ENCODE data around the gene SNAP47.

Gene SNAP47

DNA sequence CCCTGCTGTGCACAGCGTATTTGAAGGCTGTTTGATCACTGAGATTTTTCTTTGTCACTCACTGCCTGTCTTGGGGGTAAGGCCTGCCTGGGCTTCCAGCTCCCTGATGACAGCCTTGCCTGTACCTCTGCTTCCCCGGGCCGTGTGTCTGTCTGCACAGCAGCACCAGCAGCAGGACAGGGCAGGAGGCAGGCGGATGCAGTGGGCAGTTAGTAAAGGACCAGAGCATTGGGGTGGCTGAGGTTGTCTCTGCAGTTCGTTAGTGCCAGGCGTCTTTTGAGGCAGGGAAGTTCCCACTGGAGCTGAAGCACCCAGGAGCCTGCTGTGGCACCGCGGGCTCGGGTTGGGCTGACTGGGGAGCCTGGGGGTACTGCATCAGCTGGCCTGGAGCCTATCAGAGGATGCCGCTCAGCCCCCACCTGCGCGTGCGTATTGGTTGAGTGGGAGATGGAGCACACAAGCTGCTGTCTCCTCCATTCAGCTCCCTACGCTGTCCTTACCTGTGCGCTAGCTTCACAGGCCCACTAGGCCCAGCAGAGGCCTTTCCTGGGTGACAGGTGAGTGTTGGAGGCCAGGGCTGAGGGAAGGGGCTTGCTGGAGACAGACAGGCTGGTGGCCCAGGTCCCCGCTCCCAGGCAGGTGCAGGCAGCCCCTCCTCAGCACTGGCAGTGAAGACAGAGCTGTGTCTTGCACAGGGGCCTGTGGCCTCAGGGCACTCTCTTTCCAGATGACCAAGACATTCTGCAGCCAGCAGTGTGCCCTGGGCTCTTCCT, 28.2 kb downstream of the SNAP47 start:
- WGBS, 2 experiments (ENCODE audit: insufficient coverage in 2 of 2), result 95 to 97% methylated on average over 15 to 16 of the region's 16 CpGs
- Histone ChIP-seq H3K4me3 (ENCODE audit: extremely low read depth, insufficient read depth, low read length, poor library complexity, severe bottlenecking) (no peak overlapping the region), H3K9me3 (ENCODE audit: control insufficient read depth, low read length) (no peaks in the 10 kb centered on the region), H3K4me1 (ENCODE audit: control insufficient read depth, insufficient read depth, low read length, poor library complexity, severe bottlenecking) (peaks cover 44% of the 10 kb centered on the region), H3K27ac (ENCODE audit: low read depth, low read length, severe bottlenecking) (peak overlapping the region; percentile 24), H3K36me3 (ENCODE audit: control insufficient read depth, insufficient read depth, low read length) (peaks cover 85% of the 10 kb centered on the region)

GRCh38 chr1:227764019-227764391, 28.8 kb downstream of the SNAP47 start:
- H3K27ac ChIP-seq (ENCODE audit: low read depth, low read length, severe bottlenecking), result peak overlapping the region; percentile 24
- H3K36me3 ChIP-seq (ENCODE audit: control insufficient read depth, insufficient read depth, low read length), result peaks cover 86% of the 10 kb centered on the region
- H3K9me3 ChIP-seq (ENCODE audit: control insufficient read depth, low read length), result no peaks in the 10 kb centered on the region
- H3K4me3 ChIP-seq (ENCODE audit: extremely low read depth, insufficient read depth, low read length, poor library complexity, severe bottlenecking), result no peak overlapping the region
- H3K4me1 ChIP-seq (ENCODE audit: control insufficient read depth, insufficient read depth, low read length, poor library complexity, severe bottlenecking), result peaks cover 38% of the 10 kb centered on the region
- WGBS, 2 experiments (ENCODE audit: insufficient coverage in 2 of 2), result 87 to 97% methylated on average over 5 to 7 of the region's 7 CpGs

GRCh38 chr1:227765261-227766014, 30.2 kb downstream of the SNAP47 start:
- peaks cover 75% of the 10 kb centered on the region for H3K36me3 ChIP-seq (ENCODE audit: control insufficient read depth, insufficient read depth, low read length)
- H3K9me3 ChIP-seq (ENCODE audit: control insufficient read depth, low read length), result no peaks in the 10 kb centered on the region
- H3K27ac ChIP-seq (ENCODE audit: low read depth, low read length, severe bottlenecking), result no peak overlapping the region
- 94 to 96% methylated on average over 5 to 8 of the region's 8 CpGs for WGBS, 2 experiments (ENCODE audit: insufficient coverage in 2 of 2)
- no peak overlapping the region for H3K4me3 ChIP-seq (ENCODE audit: extremely low read depth, insufficient read depth, low read length, poor library complexity, severe bottlenecking)
- peaks cover 26% of the 10 kb centered on the region for H3K4me1 ChIP-seq (ENCODE audit: control insufficient read depth, insufficient read depth, low read length, poor library complexity, severe bottlenecking)

DNA sequence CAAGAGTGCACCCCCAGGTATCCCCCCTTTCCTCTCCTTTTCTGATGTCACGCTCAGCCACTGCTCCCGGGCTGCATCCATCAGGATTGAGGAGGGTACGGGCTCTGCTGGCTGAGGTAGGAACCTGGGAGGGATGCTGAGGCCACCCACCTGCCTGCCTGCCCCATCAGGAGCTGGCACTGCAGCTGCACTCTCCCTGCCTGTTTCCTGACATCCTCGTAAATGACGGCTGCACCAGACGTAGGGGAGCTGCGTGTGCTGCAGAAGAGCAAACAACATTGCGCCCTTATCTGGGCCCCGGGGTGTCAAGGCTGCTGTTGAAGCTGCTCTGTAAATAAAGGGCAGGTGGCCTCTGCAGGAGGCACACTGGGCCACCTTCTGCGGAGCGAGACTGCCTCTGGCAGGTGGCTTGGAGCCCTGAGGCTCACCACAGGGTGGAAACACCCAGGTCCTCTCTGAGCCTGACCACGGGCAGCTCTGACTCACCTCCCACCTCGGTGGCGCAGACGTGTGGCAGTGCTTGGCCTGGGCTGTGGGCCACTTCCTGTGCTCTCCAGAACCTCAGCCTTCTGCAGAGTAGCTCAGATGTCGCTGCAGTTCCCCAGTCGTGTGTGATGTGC, 30.9 kb downstream of the SNAP47 start:
- 90 to 91% methylated on average over 16 to 17 of the region's 17 CpGs for WGBS, 2 experiments (ENCODE audit: insufficient coverage in 2 of 2)
- no peak overlapping the region for H3K27ac ChIP-seq (ENCODE audit: low read depth, low read length, severe bottlenecking)
- no peaks in the 10 kb centered on the region for H3K9me3 ChIP-seq (ENCODE audit: control insufficient read depth, low read length)
- H3K36me3 ChIP-seq (ENCODE audit: control insufficient read depth, insufficient read depth, low read length), result peaks cover 75% of the 10 kb centered on the region
- H3K4me1 ChIP-seq (ENCODE audit: control insufficient read depth, insufficient read depth, low read length, poor library complexity, severe bottlenecking), result peaks cover 26% of the 10 kb centered on the region
- no peak overlapping the region for H3K4me3 ChIP-seq (ENCODE audit: extremely low read depth, insufficient read depth, low read length, poor library complexity, severe bottlenecking)

DNA sequence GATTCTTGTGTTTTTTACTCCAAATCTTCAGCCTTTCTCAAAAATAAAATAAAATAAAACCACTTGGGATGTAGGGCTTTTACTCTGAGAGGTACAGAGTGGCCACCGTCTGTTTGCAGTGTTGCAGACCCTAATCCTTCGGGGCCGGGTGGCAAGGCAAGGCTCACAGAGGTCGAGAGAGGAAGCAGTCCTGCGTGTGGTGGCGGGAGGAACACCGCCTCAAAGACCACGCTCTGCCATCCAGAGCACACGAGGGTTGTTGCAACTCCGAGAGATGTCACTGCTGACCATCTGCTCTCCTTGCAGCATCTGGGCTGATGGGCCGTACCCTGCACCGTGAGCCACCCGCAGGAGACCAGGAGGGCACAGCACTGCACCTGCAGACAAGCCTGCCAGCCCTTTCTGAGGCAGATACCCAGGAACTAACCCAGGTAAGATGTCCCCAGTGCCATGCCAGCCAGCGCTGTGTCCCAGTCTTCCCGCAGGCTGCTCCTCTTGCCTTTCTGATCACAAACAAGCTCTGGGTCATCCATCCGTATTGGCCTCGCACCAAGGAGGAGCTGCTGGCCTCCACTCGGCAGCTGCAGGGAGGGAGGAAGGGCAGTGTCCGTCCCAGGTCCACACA, 31.5 kb downstream of the SNAP47 start:
- 94 to 96% methylated on average over 16 to 19 of the region's 19 CpGs for WGBS, 2 experiments (ENCODE audit: insufficient coverage in 2 of 2)
- Histone ChIP-seq H3K4me1 (ENCODE audit: control insufficient read depth, insufficient read depth, low read length, poor library complexity, severe bottlenecking) (peaks cover 26% of the 10 kb centered on the region), H3K36me3 (ENCODE audit: control insufficient read depth, insufficient read depth, low read length) (peaks cover 70% of the 10 kb centered on the region), H3K4me3 (ENCODE audit: extremely low read depth, insufficient read depth, low read length, poor library complexity, severe bottlenecking) (no peak overlapping the region), H3K27ac (ENCODE audit: low read depth, low read length, severe bottlenecking) (no peak overlapping the region), H3K9me3 (ENCODE audit: control insufficient read depth, low read length) (no peaks in the 10 kb centered on the region)

DNA sequence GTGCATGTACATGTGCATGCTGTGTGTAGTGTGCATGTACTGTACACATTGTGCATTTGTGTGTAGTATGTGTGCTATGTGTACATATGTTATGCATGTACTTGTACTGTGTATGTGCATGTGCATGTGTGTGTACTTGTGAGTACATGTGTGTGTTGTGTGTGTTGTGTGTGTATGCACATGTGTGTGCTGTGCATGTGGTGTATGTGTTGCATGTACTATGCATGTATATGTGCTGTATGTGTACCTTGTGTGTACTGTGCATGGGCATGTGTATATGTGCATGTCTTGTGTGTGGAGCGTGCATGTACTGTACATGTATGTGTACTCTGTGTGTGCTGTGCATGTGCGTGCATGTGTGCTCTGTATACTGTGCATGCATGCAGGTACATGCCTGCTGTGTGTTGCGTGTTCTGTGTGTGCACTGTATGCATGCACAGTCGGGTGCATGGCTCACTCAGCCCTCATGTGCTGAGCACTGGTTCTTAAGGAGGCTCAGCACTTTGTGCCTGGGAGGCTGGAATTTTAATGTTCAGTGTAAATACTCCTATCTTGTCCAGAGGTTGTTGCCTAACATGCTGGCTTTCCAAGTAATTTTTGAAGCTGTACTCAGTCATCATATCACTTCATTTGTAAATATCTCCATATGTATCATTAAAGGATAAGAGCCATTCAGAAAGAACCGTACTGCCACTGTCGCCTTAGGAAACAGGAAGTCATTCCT, 32.3 kb downstream of the SNAP47 start:
- Histone ChIP-seq H3K36me3 (ENCODE audit: control insufficient read depth, insufficient read depth, low read length) (peaks cover 66% of the 10 kb centered on the region), H3K9me3 (ENCODE audit: control insufficient read depth, low read length) (no peaks in the 10 kb centered on the region), H3K27ac (ENCODE audit: low read depth, low read length, severe bottlenecking) (no peak overlapping the region), H3K4me1 (ENCODE audit: control insufficient read depth, insufficient read depth, low read length, poor library complexity, severe bottlenecking) (peaks cover 24% of the 10 kb centered on the region), H3K4me3 (ENCODE audit: extremely low read depth, insufficient read depth, low read length, poor library complexity, severe bottlenecking) (no peak overlapping the region)
- 94% methylated on average over 6 of the region's 6 CpGs for WGBS, 2 experiments (ENCODE audit: insufficient coverage in 2 of 2)

GRCh38 chr1:227768125-227768439, 32.8 kb downstream of the SNAP47 start:
- 96 to 100% methylated on average over 4 to 5 of the region's 7 CpGs for WGBS, 2 experiments (ENCODE audit: insufficient coverage in 2 of 2)

DNA sequence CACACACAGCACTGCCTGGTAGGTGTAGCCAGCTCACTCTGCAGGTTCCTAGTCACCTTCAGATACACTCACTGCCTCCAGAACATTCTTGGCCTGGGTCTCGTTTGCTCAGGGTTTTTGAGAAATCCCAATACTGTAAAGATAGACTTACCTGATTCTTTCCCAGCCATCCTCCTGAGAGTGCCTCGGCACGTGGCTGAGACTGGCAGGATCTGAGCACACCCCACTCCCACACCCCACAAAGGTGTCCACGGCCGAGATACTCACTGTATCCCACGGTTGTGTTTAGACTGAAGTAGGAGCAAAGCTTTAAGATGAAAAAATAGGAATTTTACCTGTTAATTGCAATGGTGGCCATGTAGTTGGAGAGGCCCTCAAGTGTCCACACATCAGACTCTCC, 33.4 kb downstream of the SNAP47 start:
- WGBS, 2 experiments (ENCODE audit: insufficient coverage in 2 of 2), result 86 to 100% methylated on average over 1 to 6 of the region's 6 CpGs
- H3K36me3 ChIP-seq (ENCODE audit: control insufficient read depth, insufficient read depth, low read length), result peaks cover 60% of the 10 kb centered on the region

More at GRCh38 chr1:227768125-227768439, 32.8 kb downstream of the SNAP47 start:
- Histone ChIP-seq H3K27ac (ENCODE audit: low read depth, low read length, severe bottlenecking) (no peak overlapping the region), H3K4me1 (ENCODE audit: control insufficient read depth, insufficient read depth, low read length, poor library complexity, severe bottlenecking) (peaks cover 19% of the 10 kb centered on the region), H3K4me3 (ENCODE audit: extremely low read depth, insufficient read depth, low read length, poor library complexity, severe bottlenecking) (no peak overlapping the region), H3K9me3 (ENCODE audit: control insufficient read depth, low read length) (no peaks in the 10 kb centered on the region), H3K36me3 (ENCODE audit: control insufficient read depth, insufficient read depth, low read length) (peaks cover 66% of the 10 kb centered on the region)

GRCh38 chr1:227769047-227769935, 34.1 kb downstream of the SNAP47 start:
- 94% methylated on average over 15 to 16 of the region's 20 CpGs for WGBS, 2 experiments (ENCODE audit: insufficient coverage in 2 of 2)
- no peaks in the 10 kb centered on the region for H3K9me3 ChIP-seq (ENCODE audit: control insufficient read depth, low read length)
- no peak overlapping the region for H3K4me3 ChIP-seq (ENCODE audit: extremely low read depth, insufficient read depth, low read length, poor library complexity, severe bottlenecking)
- H3K27ac ChIP-seq (ENCODE audit: low read depth, low read length, severe bottlenecking), result no peak overlapping the region
- H3K4me1 ChIP-seq (ENCODE audit: control insufficient read depth, insufficient read depth, low read length, poor library complexity, severe bottlenecking), result peaks cover 10% of the 10 kb centered on the region
- peaks cover 56% of the 10 kb centered on the region for H3K36me3 ChIP-seq (ENCODE audit: control insufficient read depth, insufficient read depth, low read length)

More for the DNA sequence above, 33.4 kb downstream of the SNAP47 start:
- Histone ChIP-seq H3K27ac (ENCODE audit: low read depth, low read length, severe bottlenecking) (no peak overlapping the region), H3K4me3 (ENCODE audit: extremely low read depth, insufficient read depth, low read length, poor library complexity, severe bottlenecking) (no peak overlapping the region), H3K4me1 (ENCODE audit: control insufficient read depth, insufficient read depth, low read length, poor library complexity, severe bottlenecking) (peaks cover 13% of the 10 kb centered on the region), H3K9me3 (ENCODE audit: control insufficient read depth, low read length) (no peaks in the 10 kb centered on the region)

Data from mesodermal cell (in vitro differentiated cells).